NCI-H524 treated with DMSO at 0.1 percent for 48 hours (cell line): ENCODE data around the gene PTGIR.
"Not testable (repeated sequence)": the region's sequence is repeated elsewhere in the genome, so short reads cannot be mapped to it uniquely, and the experiment has no call there.

ENCODE experiments used
- DNase-seq: peaks from one replicate; lab custom pipeline; 2025; lab: John Stamatoyannopoulos, UW

PTGIR gene

GRCh38 chr19:46637224-46637623 is 12.3 kb upstream of the PTGIR start:
- no peak for DNase-seq

GRCh38 chr19:46635920-46636761 is 11.3 kb upstream of the PTGIR start, which contains the start of gene GNG8:
Gene GNG8, minus strand, starts transcription at chr19:46636202. Its CDS starts 1,520 bp downstream, at chr19:46634682.
- no peak for DNase-seq

GRCh38 chr19:46634656-46635218 is 9.8 kb upstream of the PTGIR start:
- peak; percentile 27 for DNase-seq

GRCh38 chr19:46634045-46634655 is 9.3 kb upstream of the PTGIR start:
- no peak for DNase-seq

GRCh38 chr19:46633130-46633529 is 8.2 kb upstream of the PTGIR start:
- DNase-seq, result no peak

GRCh38 chr19:46631481-46631880 is 6.6 kb upstream of the PTGIR start:
- DNase-seq, result no peak

GRCh38 chr19:46630586-46631205 is 5.8 kb upstream of the PTGIR start:
- peak; percentile 23 for DNase-seq

- DNase-seq, result no peak
These were observed 4.7 kb upstream of the PTGIR start for GRCh38 chr19:46629546-46630025.

GRCh38 chr19:46628970-46629369 is 4.1 kb upstream of the PTGIR start:
- not testable (repeated sequence) for DNase-seq

- DNase-seq, result no peak
These were observed 1.6 kb upstream of the PTGIR start for GRCh38 chr19:46626446-46626845.

GRCh38 chr19:46625731-46626130 is 842 bp upstream of the PTGIR start:
- no peak for DNase-seq

GRCh38 chr19:46623915-46624502 is 880 bp downstream of the PTGIR start:
- no peak for DNase-seq

GRCh38 chr19:46622118-46622446 is 2.8 kb downstream of the PTGIR start:
- DNase-seq, result no peak

GRCh38 chr19:46621191-46622117 is 3.4 kb downstream of the PTGIR start:
- no peak for DNase-seq

GRCh38 chr19:46620716-46621115 is 4.2 kb downstream of the PTGIR start:
- DNase-seq, result peak; percentile 11

- DNase-seq, result no peak
These were observed 4.6 kb downstream of the PTGIR start for GRCh38 chr19:46620267-46620666.

- DNase-seq, result no peak
These were observed 6.1 kb downstream of the PTGIR start for GRCh38 chr19:46618670-46619231.

GRCh38 chr19:46617601-46618000 is 7.3 kb downstream of the PTGIR start:
- DNase-seq, result no peak

- DNase-seq, result peak; percentile 31
These were observed 8.1 kb downstream of the PTGIR start for GRCh38 chr19:46616631-46617322.

GRCh38 chr19:46615966-46616365 is 8.9 kb downstream of the PTGIR start:
- DNase-seq, result no peak
